Neural progenitor cell (in vitro differentiated cells): ENCODE results near the gene RPRM. TPM values are rescaled to one million over a fixed set of nuclear protein-coding genes. Genes with fewer than 3 reads are reported as not detected.
"Not testable (repeated sequence)": the region's sequence is repeated elsewhere in the genome, so short reads cannot be mapped to it uniquely, and the experiment has no call there.

Experiments
- DNase-seq: peaks from one replicate; pipeline ENCODE4 v3.0.0-alpha.2; 2016; ENCODE audit warnings: low spot score
- H2AFZ ChIP-seq: fragments of 200-600 bp; sonication (generic); replicated peaks from 2 replicates; pipeline ENCODE4 v1.6.1; 2016; ENCODE audit warnings: antibody characterized with exemption
- H3F3A ChIP-seq: fragments of 200-600 bp; sonication (generic); 2 replicates; pipeline ENCODE4 v1.6.1; 2016; ENCODE audit warnings: antibody characterized with exemption, low read depth
- H3K27ac ChIP-seq: fragments of 200-600 bp; sonication (generic); 2 replicates; pipeline ENCODE4 v1.5.1; 2016; ENCODE audit warnings: mild to moderate bottlenecking
- H3K27me3 ChIP-seq: fragments of 200-600 bp; sonication (generic); 2 replicates; pipeline ENCODE4 v1.6.1; 2016; ENCODE audit warnings: mild to moderate bottlenecking, moderate library complexity
- H3K36me3 ChIP-seq: fragments of 200-600 bp; sonication (generic); 2 replicates; pipeline ENCODE4 v1.5.1; 2016
- H3K4me1 ChIP-seq: fragments of 200-600 bp; sonication (generic); 2 replicates; pipeline ENCODE4 v1.6.1; 2016; ENCODE audit warnings: mixed run types
- H3K4me2 ChIP-seq: fragments of 200-600 bp; sonication (generic); 2 replicates; pipeline ENCODE4 v1.6.1; 2016
- H3K4me3 ChIP-seq: fragments of 200-600 bp; sonication (generic); 2 replicates; pipeline ENCODE4 v1.5.1; 2016
- H3K79me2 ChIP-seq: fragments of 200-600 bp; sonication (generic); 2 replicates; pipeline ENCODE4 v1.6.1; 2016; ENCODE audit warnings: low read depth
- H3K9ac ChIP-seq: fragments of 200-600 bp; sonication (generic); 2 replicates; pipeline ENCODE4 v1.6.1; 2016
- H3K9me3 ChIP-seq: fragments of 200-600 bp; sonication (generic); 2 replicates; pipeline ENCODE4 v1.5.1; 2016; ENCODE audit warnings: low read depth
- H4K20me1 ChIP-seq: fragments of 200-600 bp; sonication (generic); 2 replicates; pipeline ENCODE4 v1.6.1; 2016; ENCODE audit warnings: low read depth
- H3K27ac Mint-ChIP-seq: 3 replicates; pipeline ENCODE4 v1.8.0; 2021; ENCODE audit warnings: mixed read lengths
- H3K27me3 Mint-ChIP-seq: 2 replicates; pipeline ENCODE4 v1.8.0; 2022; ENCODE audit warnings: low read depth, mild to moderate bottlenecking, inconsistent platforms, moderate library complexity, mixed read lengths; ENCODE audit not compliant: insufficient read depth
- H3K36me3 Mint-ChIP-seq: 3 replicates; pipeline ENCODE4 v1.8.0; 2021; ENCODE audit warnings: mixed read lengths
- H3K4me1 Mint-ChIP-seq: 3 replicates; pipeline ENCODE4 v1.8.0; 2021; ENCODE audit warnings: mixed read lengths
- H3K4me3 Mint-ChIP-seq: 3 replicates; pipeline ENCODE4 v1.8.0; 2021; ENCODE audit warnings: mild to moderate bottlenecking, moderate library complexity, mixed read lengths
- H3K9me3 Mint-ChIP-seq: 3 replicates; pipeline ENCODE4 v1.8.0; 2020; ENCODE audit warnings: mixed read lengths
- EZH2 ChIP-seq: fragments of 200-600 bp; sonication (generic); IDR thresholded peaks from 2 replicates; pipeline ENCODE4 v1.6.1; 2017; ENCODE audit warnings: antibody characterized with exemption, mild to moderate bottlenecking, moderate library complexity
- EZH2phosphoT487 ChIP-seq: fragments of 200-600 bp; sonication (generic); IDR thresholded peaks from 2 replicates; pipeline ENCODE4 v1.6.1; 2017; ENCODE audit warnings: antibody characterized with exemption
- total RNA-seq: library from RNA; depleted of rRNA; stranded (reverse); fragments of >200 nt; gene quantifications from 2 replicates; pipeline ENCODE4 v1.2.3, GENCODE V29; 2015; ENCODE audit warnings: low replicate concordance
- TF ChIP-seq, protein P1 (sequence below): fragments of 200-600 bp; sonication (generic); IDR thresholded peaks from 2 replicates; pipeline ENCODE4 v1.5.1; 2017; ENCODE audit warnings: antibody characterized with exemption, mild to moderate bottlenecking

Gene RPRM
- total RNA-seq, 1 donor from 2014 or later: 0.51 TPM

GRCh38 chr2:153455403-153455802 lies 23.2 kb downstream of the RPRM start:
- DNase-seq: peak; percentile 21
- TF ChIP-seq EZH2 (no peak), EZH2phosphoT487 (no peak)
- TF ChIP-seq, protein P1, sequence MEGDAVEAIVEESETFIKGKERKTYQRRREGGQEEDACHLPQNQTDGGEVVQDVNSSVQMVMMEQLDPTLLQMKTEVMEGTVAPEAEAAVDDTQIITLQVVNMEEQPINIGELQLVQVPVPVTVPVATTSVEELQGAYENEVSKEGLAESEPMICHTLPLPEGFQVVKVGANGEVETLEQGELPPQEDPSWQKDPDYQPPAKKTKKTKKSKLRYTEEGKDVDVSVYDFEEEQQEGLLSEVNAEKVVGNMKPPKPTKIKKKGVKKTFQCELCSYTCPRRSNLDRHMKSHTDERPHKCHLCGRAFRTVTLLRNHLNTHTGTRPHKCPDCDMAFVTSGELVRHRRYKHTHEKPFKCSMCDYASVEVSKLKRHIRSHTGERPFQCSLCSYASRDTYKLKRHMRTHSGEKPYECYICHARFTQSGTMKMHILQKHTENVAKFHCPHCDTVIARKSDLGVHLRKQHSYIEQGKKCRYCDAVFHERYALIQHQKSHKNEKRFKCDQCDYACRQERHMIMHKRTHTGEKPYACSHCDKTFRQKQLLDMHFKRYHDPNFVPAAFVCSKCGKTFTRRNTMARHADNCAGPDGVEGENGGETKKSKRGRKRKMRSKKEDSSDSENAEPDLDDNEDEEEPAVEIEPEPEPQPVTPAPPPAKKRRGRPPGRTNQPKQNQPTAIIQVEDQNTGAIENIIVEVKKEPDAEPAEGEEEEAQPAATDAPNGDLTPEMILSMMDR: no peak
- Mint-ChIP-seq H3K4me3 (no peak overlapping the region), H3K9me3 (no peaks in the 10 kb centered on the region), H3K36me3 (no peaks in the 10 kb centered on the region), H3K4me1 (no peaks in the 10 kb centered on the region), H3K27me3 (peaks cover under 1% of the 10 kb centered on the region), H3K27ac (no peak overlapping the region)
- Histone ChIP-seq H3K4me2 (no peak overlapping the region), H3K9me3 (no peaks in the 10 kb centered on the region), H2AFZ (no peak overlapping the region), H3K79me2 (no peaks in the 10 kb centered on the region), H3K9ac (no peak overlapping the region), H4K20me1 (no peaks in the 10 kb centered on the region), H3K4me3 (no peak overlapping the region), H3K27ac (no peak overlapping the region), H3F3A (no peaks in the 10 kb centered on the region), H3K4me1 (no peaks in the 10 kb centered on the region), H3K27me3 (no peaks in the 10 kb centered on the region), H3K36me3 (no peaks in the 10 kb centered on the region)

GRCh38 chr2:153451611-153452010 lies 27.0 kb downstream of the RPRM start:
- Histone ChIP-seq H3K4me2 (no peak overlapping the region), H3K27me3 (no peaks in the 10 kb centered on the region), H3K4me3 (no peak overlapping the region), H3K36me3 (no peaks in the 10 kb centered on the region), H4K20me1 (no peaks in the 10 kb centered on the region), H3K9me3 (no peaks in the 10 kb centered on the region), H3K27ac (no peak overlapping the region), H3K4me1 (no peaks in the 10 kb centered on the region), H3F3A (no peaks in the 10 kb centered on the region), H3K9ac (no peak overlapping the region), H3K79me2 (no peaks in the 10 kb centered on the region), H2AFZ (no peak overlapping the region)
- TF ChIP-seq EZH2: no peak
- no peak for TF ChIP-seq EZH2phosphoT487
- TF ChIP-seq, protein P1: no peak
- Mint-ChIP-seq H3K4me1 (no peaks in the 10 kb centered on the region), H3K9me3 (no peaks in the 10 kb centered on the region), H3K27ac (no peak overlapping the region), H3K36me3 (no peaks in the 10 kb centered on the region), H3K27me3 (peaks cover 2% of the 10 kb centered on the region), H3K4me3 (no peak overlapping the region)
- no peak for DNase-seq

DNA sequence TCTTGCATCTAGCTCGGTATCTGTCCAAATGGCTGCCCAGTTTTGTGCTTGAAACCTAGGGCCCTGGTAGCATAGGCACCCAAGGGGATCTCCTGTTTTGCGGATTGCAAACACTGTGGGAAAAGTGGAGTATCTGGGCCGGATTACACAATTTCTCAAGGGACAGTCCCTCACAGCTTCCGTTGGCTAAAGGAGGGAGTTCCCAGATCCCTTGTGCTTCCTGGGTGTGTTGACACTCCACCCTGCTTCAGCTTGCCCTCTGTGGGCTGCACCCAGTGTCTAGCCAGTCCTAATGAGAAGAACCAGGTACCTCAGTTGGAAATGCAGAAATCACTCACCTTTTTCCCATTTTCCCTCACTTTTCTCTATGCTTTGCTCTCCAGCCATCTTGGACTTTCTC lies 35.5 kb downstream of the RPRM start:
- H3K27ac Mint-ChIP-seq: no peak overlapping the region
- H3K9me3 ChIP-seq: no peaks in the 10 kb centered on the region
- H3K4me3 Mint-ChIP-seq: no peak overlapping the region
- peaks cover 5% of the 10 kb centered on the region for H3K27me3 Mint-ChIP-seq
- no peak overlapping the region for H3K4me3 ChIP-seq
- no peak for DNase-seq
- peaks cover 6% of the 10 kb centered on the region for H3K4me1 ChIP-seq
- peak overlapping the region; percentile 34 for H2AFZ ChIP-seq
- H3K9me3 Mint-ChIP-seq: peaks cover 24% of the 10 kb centered on the region
- no peaks in the 10 kb centered on the region for H3K36me3 ChIP-seq
- TF ChIP-seq EZH2 (no peak), EZH2phosphoT487 (no peak)
- TF ChIP-seq, protein P1: no peak
- no peaks in the 10 kb centered on the region for H3F3A ChIP-seq
- H4K20me1 ChIP-seq: no peaks in the 10 kb centered on the region
- H3K4me2 ChIP-seq: no peak overlapping the region
- H3K36me3 Mint-ChIP-seq: peaks cover 1% of the 10 kb centered on the region
- no peak overlapping the region for H3K9ac ChIP-seq
- no peaks in the 10 kb centered on the region for H3K79me2 ChIP-seq
- no peaks in the 10 kb centered on the region for H3K27me3 ChIP-seq
- H3K4me1 Mint-ChIP-seq: no peaks in the 10 kb centered on the region
- H3K27ac ChIP-seq: no peak overlapping the region

- H3K27me3 ChIP-seq, H3K4me3 ChIP-seq, H3K4me2 ChIP-seq, H3K27me3 Mint-ChIP-seq, H3K9me3 ChIP-seq, H3K9ac ChIP-seq, H4K20me1 ChIP-seq, H3K4me1 ChIP-seq, H3K36me3 Mint-ChIP-seq, H3K27ac ChIP-seq, H3F3A ChIP-seq, H3K27ac Mint-ChIP-seq, H3K79me2 ChIP-seq, H3K4me1 Mint-ChIP-seq, H3K36me3 ChIP-seq, H3K4me3 Mint-ChIP-seq: not testable (repeated sequence)
- peaks cover 25% of the 10 kb centered on the region for H3K9me3 Mint-ChIP-seq
- DNase-seq: peak; percentile 25
- H2AFZ ChIP-seq: peak overlapping the region; percentile 34
Observed at GRCh38 chr2:153442616-153443015, 35.9 kb downstream of the RPRM start.

DNA sequence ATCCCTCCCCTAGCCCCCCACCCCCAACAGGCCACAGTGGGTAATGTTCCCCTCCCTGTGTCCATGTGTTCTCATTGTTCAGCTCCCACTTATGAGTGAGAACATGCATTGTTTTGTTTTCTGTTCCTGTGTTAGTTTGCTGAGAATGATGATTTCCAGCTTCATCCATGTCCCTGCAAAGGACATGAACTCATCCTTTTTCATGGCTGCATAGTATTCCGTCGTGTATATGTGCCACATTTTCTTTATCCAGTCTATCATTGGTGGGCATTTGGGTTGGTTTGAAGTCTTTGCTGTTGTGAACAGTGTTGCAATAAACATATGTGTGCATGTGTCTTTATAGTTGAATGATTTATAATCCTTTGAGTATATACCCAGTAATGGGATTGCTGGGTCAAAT lies 38.5 kb downstream of the RPRM start:
- not testable (repeated sequence) for H3K4me2 ChIP-seq, H3K4me3 Mint-ChIP-seq, H3K27me3 Mint-ChIP-seq, H3K9ac ChIP-seq, H3K79me2 ChIP-seq, H3F3A ChIP-seq, H3K9me3 ChIP-seq, H3K36me3 Mint-ChIP-seq, H3K27ac Mint-ChIP-seq, H3K4me3 ChIP-seq, H3K27ac ChIP-seq, H3K27me3 ChIP-seq, DNase-seq, H3K4me1 Mint-ChIP-seq, H4K20me1 ChIP-seq, H3K4me1 ChIP-seq, H2AFZ ChIP-seq, H3K36me3 ChIP-seq
- peaks cover 28% of the 10 kb centered on the region for H3K9me3 Mint-ChIP-seq
